Activated CD4-positive, alpha-beta memory T cell treated with anti-CD3 and anti-CD28 coated beads for 36 hours (primary cell): Measurements from ENCODE around the gene PTPRN2. TPM values are rescaled to one million over a fixed set of nuclear protein-coding genes. Genes with fewer than 3 reads are reported as not detected.

Experiments used
- CTCF ChIA-PET: fragments of 350-600 bp; sonication (Branson Sonifier 250); formaldehyde crosslinking; loops from one replicate; lab custom pipeline; 2021; ENCODE audit warnings: antibody characterized with exemption, inconsistent platforms; lab: Charles Lee
- POLR2A ChIA-PET: fragments of 350-600 bp; sonication (Branson Sonifier 250); formaldehyde crosslinking; loops from one replicate; lab custom pipeline; 2021; ENCODE audit warnings: antibody characterized with exemption; lab: Charles Lee
- DNase-seq: peaks from one replicate; pipeline ENCODE4 v3.0.0-alpha.2; 2020
- H3K27ac Mint-ChIP-seq: one replicate; pipeline ENCODE4 v1.8.0; 2021; ENCODE audit warnings: mixed read lengths
- H3K27me3 Mint-ChIP-seq: one replicate; pipeline ENCODE4 v1.8.0; 2021; ENCODE audit warnings: mixed read lengths
- H3K36me3 Mint-ChIP-seq: one replicate; pipeline ENCODE4 v1.8.0; 2021; ENCODE audit warnings: mixed read lengths
- H3K4me1 Mint-ChIP-seq: one replicate; pipeline ENCODE4 v1.8.0; 2021; ENCODE audit warnings: low read depth, mixed read lengths
- H3K4me3 Mint-ChIP-seq: one replicate; pipeline ENCODE4 v1.8.0; 2021; ENCODE audit warnings: mild to moderate bottlenecking, mixed read lengths
- H3K9me3 Mint-ChIP-seq: one replicate; pipeline ENCODE4 v1.8.0; 2021; ENCODE audit warnings: mixed read lengths
- intact Hi-C: fragments of 100-400 bp; cut with micrococcal nuclease; formaldehyde crosslinking; loops from one replicate; pipeline ENCODE4 v1.15.1; 2023
- total RNA-seq, 2 experiments: library from RNA; stranded (reverse); gene quantifications; one replicate each; pipeline ENCODE4 v1.2.3, GENCODE V29; 2021

PTPRN2 gene
- total RNA-seq, 2 experiments from 2014 or later: 0.51 to 0.64 TPM

DNA sequence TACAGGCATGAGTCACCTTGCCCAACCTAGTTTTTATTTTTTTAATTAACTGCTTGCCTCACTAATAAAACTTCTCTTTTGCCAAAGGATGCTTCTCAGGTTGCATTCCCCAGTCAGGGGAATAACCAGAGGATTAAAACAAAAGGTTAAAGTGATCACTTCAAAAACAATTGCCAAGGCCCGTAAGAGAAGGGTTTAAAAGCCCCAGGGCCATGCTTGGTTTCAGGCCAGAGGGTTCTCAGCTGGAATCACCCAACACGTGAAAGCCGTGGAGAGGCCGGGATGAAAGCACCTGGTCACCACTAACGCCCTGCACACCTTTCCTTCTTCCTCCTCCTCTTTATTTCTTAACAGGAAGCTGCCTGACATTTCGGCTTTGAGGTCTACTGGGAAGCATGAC, 587.5 kb downstream of the PTPRN2 start:
- no peaks in the 10 kb centered on the region for H3K4me1 Mint-ChIP-seq
- H3K36me3 Mint-ChIP-seq: no peaks in the 10 kb centered on the region
- H3K27ac Mint-ChIP-seq: no peak overlapping the region
- H3K27me3 Mint-ChIP-seq: peaks cover 4% of the 10 kb centered on the region
- POLR2A ChIA-PET: no interaction called here
- no peaks in the 10 kb centered on the region for H3K9me3 Mint-ChIP-seq
- DNase-seq: no peak
- intact Hi-C loops: no loop called here
- H3K4me3 Mint-ChIP-seq: no peak overlapping the region
- CTCF ChIA-PET: no interaction called here

GRCh38 chr7:157998884-157999552, 588.6 kb downstream of the PTPRN2 start:
- ChIA-PET CTCF (no interaction called here), POLR2A (no interaction called here)
- H3K36me3 Mint-ChIP-seq: no peaks in the 10 kb centered on the region
- H3K9me3 Mint-ChIP-seq: no peaks in the 10 kb centered on the region
- no peak overlapping the region for H3K27ac Mint-ChIP-seq
- peaks cover 4% of the 10 kb centered on the region for H3K27me3 Mint-ChIP-seq
- no peaks in the 10 kb centered on the region for H3K4me1 Mint-ChIP-seq
- no peak for DNase-seq
- no peak overlapping the region for H3K4me3 Mint-ChIP-seq
- intact Hi-C loops: no loop called here

GRCh38 chr7:157997471-157997870, 590.2 kb downstream of the PTPRN2 start:
- CTCF ChIA-PET: no interaction called here
- peaks cover 4% of the 10 kb centered on the region for H3K27me3 Mint-ChIP-seq
- POLR2A ChIA-PET: no interaction called here
- no peaks in the 10 kb centered on the region for H3K9me3 Mint-ChIP-seq
- no peaks in the 10 kb centered on the region for H3K36me3 Mint-ChIP-seq
- intact Hi-C loops: no loop called here
- no peak overlapping the region for H3K4me3 Mint-ChIP-seq
- no peak for DNase-seq
- no peak overlapping the region for H3K27ac Mint-ChIP-seq
- H3K4me1 Mint-ChIP-seq: no peaks in the 10 kb centered on the region

DNA sequence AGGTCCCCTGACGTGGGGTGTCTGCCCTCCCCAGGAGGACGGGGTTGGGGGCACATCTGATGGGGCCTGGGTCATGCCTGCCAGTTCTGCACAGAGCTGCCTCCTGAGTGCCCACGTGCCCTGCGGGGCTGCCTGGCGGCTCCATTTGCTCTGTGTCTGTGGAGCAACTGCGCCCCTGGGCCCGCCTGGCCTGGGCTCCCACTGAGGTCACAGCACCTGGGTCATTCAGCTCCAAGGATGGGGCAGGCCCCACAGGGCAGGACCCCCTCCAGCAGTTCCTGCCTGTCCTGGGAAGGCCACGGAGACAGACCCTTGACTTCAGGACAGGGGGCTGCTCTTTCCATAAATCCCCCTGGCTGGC, 590.6 kb downstream of the PTPRN2 start:
- intact Hi-C loops: no loop called here
- no peak overlapping the region for H3K27ac Mint-ChIP-seq
- no peak overlapping the region for H3K4me3 Mint-ChIP-seq
- H3K4me1 Mint-ChIP-seq: no peaks in the 10 kb centered on the region
- POLR2A ChIA-PET: no interaction called here
- no peak for DNase-seq
- CTCF ChIA-PET: no interaction called here
- H3K9me3 Mint-ChIP-seq: no peaks in the 10 kb centered on the region
- peaks cover 4% of the 10 kb centered on the region for H3K27me3 Mint-ChIP-seq
- H3K36me3 Mint-ChIP-seq: no peaks in the 10 kb centered on the region

GRCh38 chr7:157996359-157997079, 591.1 kb downstream of the PTPRN2 start:
- ChIA-PET POLR2A (no interaction called here), CTCF (no interaction called here)
- Mint-ChIP-seq H3K9me3 (no peaks in the 10 kb centered on the region), H3K27ac (no peak overlapping the region), H3K27me3 (no peaks in the 10 kb centered on the region), H3K4me3 (no peak overlapping the region), H3K4me1 (no peaks in the 10 kb centered on the region), H3K36me3 (no peaks in the 10 kb centered on the region)
- intact Hi-C loops: no loop called here
- DNase-seq: no peak

DNA sequence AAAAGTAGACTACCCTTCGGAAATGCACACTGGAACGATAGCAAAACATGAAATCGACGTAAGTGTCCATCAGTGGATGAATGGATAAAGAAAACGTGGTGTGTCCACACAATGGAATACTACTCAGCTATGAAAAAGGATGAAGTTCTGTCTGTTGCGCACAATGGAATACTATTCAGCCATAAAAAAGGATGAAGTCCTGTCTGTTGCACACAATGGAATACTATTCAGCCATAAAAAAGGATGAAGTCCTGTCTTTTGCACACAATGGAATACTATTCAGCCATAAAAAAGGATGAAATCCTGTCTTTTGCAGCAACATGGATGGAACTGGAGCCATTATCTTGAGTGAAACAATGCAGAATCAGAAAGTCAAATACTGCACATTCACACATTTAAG, 591.8 kb downstream of the PTPRN2 start:
- Mint-ChIP-seq H3K27me3 (no peaks in the 10 kb centered on the region), H3K36me3 (no peaks in the 10 kb centered on the region), H3K27ac (no peak overlapping the region), H3K4me1 (no peaks in the 10 kb centered on the region), H3K9me3 (no peaks in the 10 kb centered on the region), H3K4me3 (no peak overlapping the region)
- ChIA-PET CTCF (no interaction called here), POLR2A (no interaction called here)
- no peak for DNase-seq
- intact Hi-C loops: no loop called here

GRCh38 chr7:157994319-157994718, 593.3 kb downstream of the PTPRN2 start:
- intact Hi-C loops: no loop called here

GRCh38 chr7:157993406-157994105, 594.1 kb downstream of the PTPRN2 start:
- CTCF ChIA-PET: no interaction called here
- Mint-ChIP-seq H3K36me3 (no peaks in the 10 kb centered on the region), H3K27me3 (peaks cover 3% of the 10 kb centered on the region), H3K9me3 (no peaks in the 10 kb centered on the region), H3K27ac (no peak overlapping the region), H3K4me3 (no peak overlapping the region), H3K4me1 (no peaks in the 10 kb centered on the region)
- POLR2A ChIA-PET: no interaction called here
- DNase-seq: no peak
- intact Hi-C loops: no loop called here

More at GRCh38 chr7:157994319-157994718, 593.3 kb downstream of the PTPRN2 start:
- POLR2A ChIA-PET: no interaction called here
- Mint-ChIP-seq H3K36me3 (no peaks in the 10 kb centered on the region), H3K9me3 (no peaks in the 10 kb centered on the region), H3K27ac (no peak overlapping the region), H3K27me3 (peaks cover 3% of the 10 kb centered on the region), H3K4me1 (no peaks in the 10 kb centered on the region), H3K4me3 (no peak overlapping the region)
- DNase-seq: no peak
- CTCF ChIA-PET: no interaction called here

GRCh38 chr7:157992511-157993160, 595.0 kb downstream of the PTPRN2 start:
- POLR2A ChIA-PET: no interaction called here
- no peak for DNase-seq
- intact Hi-C loops: no loop called here
- H3K9me3 Mint-ChIP-seq: no peaks in the 10 kb centered on the region
- peaks cover 3% of the 10 kb centered on the region for H3K27me3 Mint-ChIP-seq
- no peak overlapping the region for H3K4me3 Mint-ChIP-seq
- CTCF ChIA-PET: no interaction called here
- no peak overlapping the region for H3K27ac Mint-ChIP-seq
- no peaks in the 10 kb centered on the region for H3K4me1 Mint-ChIP-seq
- no peaks in the 10 kb centered on the region for H3K36me3 Mint-ChIP-seq

- H3K36me3 Mint-ChIP-seq: no peaks in the 10 kb centered on the region
- no peaks in the 10 kb centered on the region for H3K9me3 Mint-ChIP-seq
These were observed 595.9 kb downstream of the PTPRN2 start for GRCh38 chr7:157991761-157992160.

DNA sequence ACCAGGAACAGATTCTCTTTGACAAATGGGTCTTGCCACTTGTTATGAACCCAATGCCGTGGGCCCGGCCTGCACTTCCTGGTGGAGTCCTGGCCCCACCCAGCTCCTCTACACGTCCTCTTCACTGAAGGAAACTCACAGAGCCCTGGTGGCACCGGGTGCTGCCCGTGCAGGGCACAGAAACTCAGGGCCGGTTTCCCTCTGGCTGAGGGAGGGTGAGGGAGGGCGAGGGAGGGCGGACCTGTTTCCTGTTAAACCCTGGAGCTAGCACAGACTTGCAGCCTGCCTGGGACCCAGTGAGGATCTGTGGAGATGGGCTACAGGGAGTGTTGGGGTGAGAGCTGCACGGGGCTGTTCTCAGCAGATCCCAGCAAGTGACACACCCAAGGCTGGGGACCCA, 596.3 kb downstream of the PTPRN2 start:
- H3K4me1 Mint-ChIP-seq: no peaks in the 10 kb centered on the region
- intact Hi-C loops: no loop called here
- H3K4me3 Mint-ChIP-seq: no peak overlapping the region
- H3K9me3 Mint-ChIP-seq: no peaks in the 10 kb centered on the region
- H3K27ac Mint-ChIP-seq: no peak overlapping the region
- no peak for DNase-seq
- H3K36me3 Mint-ChIP-seq: no peaks in the 10 kb centered on the region
- peaks cover 3% of the 10 kb centered on the region for H3K27me3 Mint-ChIP-seq
- CTCF ChIA-PET: no interaction called here
- POLR2A ChIA-PET: no interaction called here

More at GRCh38 chr7:157991761-157992160, 595.9 kb downstream of the PTPRN2 start:
- ChIA-PET CTCF (no interaction called here), POLR2A (no interaction called here)
- no peak for DNase-seq
- Mint-ChIP-seq H3K27ac (no peak overlapping the region), H3K4me1 (no peaks in the 10 kb centered on the region), H3K27me3 (peaks cover 3% of the 10 kb centered on the region), H3K4me3 (no peak overlapping the region)
- intact Hi-C loops: no loop called here

DNA sequence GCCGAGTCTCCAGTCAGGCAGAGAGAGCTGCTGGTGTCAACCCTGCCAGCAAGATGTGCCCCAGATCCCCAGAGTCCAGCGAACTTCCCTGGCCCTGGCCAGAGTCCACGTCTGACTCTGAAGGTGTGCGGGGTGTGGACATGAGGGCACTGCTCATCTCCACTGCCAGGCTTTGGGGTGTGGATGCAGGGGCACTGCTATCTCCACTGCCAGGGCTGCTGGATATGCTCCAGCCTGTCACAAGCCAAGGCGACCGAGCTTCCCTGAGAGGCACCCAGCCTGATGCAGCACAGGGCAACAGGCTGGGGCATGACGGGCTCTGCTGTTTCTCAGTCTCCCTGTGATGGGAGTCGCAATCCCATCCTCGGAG, 596.8 kb downstream of the PTPRN2 start:
- H3K27me3 Mint-ChIP-seq: peaks cover 3% of the 10 kb centered on the region
- CTCF ChIA-PET: no interaction called here
- no peak overlapping the region for H3K4me3 Mint-ChIP-seq
- no peaks in the 10 kb centered on the region for H3K9me3 Mint-ChIP-seq
- POLR2A ChIA-PET: no interaction called here
- H3K27ac Mint-ChIP-seq: no peak overlapping the region
- intact Hi-C loops: no loop called here
- no peaks in the 10 kb centered on the region for H3K4me1 Mint-ChIP-seq
- no peak for DNase-seq
- H3K36me3 Mint-ChIP-seq: no peaks in the 10 kb centered on the region
